NCI-H82 treated with DMSO at 0.1 percent for 48 hours (cell line): ENCODE measurements around the gene IFT43.

Experiments
- DNase-seq: peaks from one replicate; lab custom pipeline; 2025; ENCODE audit not compliant: unreplicated experiment; lab: John Stamatoyannopoulos, UW

The IFT43 gene

GRCh38 chr14:76104802-76105355 is 119.3 kb downstream of the IFT43 start:
- DNase-seq, result no peak

- no peak for DNase-seq
Measured at GRCh38 chr14:76106188-76106587, 120.6 kb downstream of the IFT43 start.

- DNase-seq, result no peak
Measured at GRCh38 chr14:76109087-76109880, 123.7 kb downstream of the IFT43 start.

- no peak for DNase-seq
Measured at GRCh38 chr14:76112889-76113624, 127.5 kb downstream of the IFT43 start.

GRCh38 chr14:76113691-76114090 is 128.1 kb downstream of the IFT43 start:
- no peak for DNase-seq

GRCh38 chr14:76115010-76115422 is 129.5 kb downstream of the IFT43 start:
- DNase-seq, result no peak

- DNase-seq, result peak; percentile 29
Measured at GRCh38 chr14:76117789-76118484, 132.4 kb downstream of the IFT43 start.

- no peak for DNase-seq
Measured at GRCh38 chr14:76118594-76118993, 133.0 kb downstream of the IFT43 start.

- no peak for DNase-seq
Measured at GRCh38 chr14:76121089-76121748, 135.7 kb downstream of the IFT43 start.

- no peak for DNase-seq
Measured at GRCh38 chr14:76123426-76124225, 138.1 kb downstream of the IFT43 start.

- DNase-seq, result no peak
Measured at GRCh38 chr14:76125511-76125910, 139.9 kb downstream of the IFT43 start.

- no peak for DNase-seq
Measured at GRCh38 chr14:76126076-76126475, 140.5 kb downstream of the IFT43 start.

GRCh38 chr14:76129851-76130576 is 144.5 kb downstream of the IFT43 start:
- DNase-seq, result peak; percentile 19

GRCh38 chr14:76131071-76131965 is 145.8 kb downstream of the IFT43 start:
- no peak for DNase-seq

- no peak for DNase-seq
Measured at GRCh38 chr14:76133103-76133502, 147.5 kb downstream of the IFT43 start.
